Panc1 (cell line): ENCODE results near the gene COP1. TPM values are rescaled to one million over a fixed set of nuclear protein-coding genes. Genes with fewer than 3 reads are reported as not detected.

Experiments
- ATAC-seq: fragments of 200-7000 bp; cut with Tn5 transposase; 2 replicates; pipeline ENCODE4 v1.9.1; 2020; ENCODE audit warnings: mild to moderate bottlenecking, moderate library complexity
- BruUV-seq: library from RNA; stranded (reverse); fragments of 400-500 nt; replicated peaks from 2 replicates; lab custom pipeline; 2021; lab: Mats Ljungman, UMichigan
- CTCF ChIA-PET: fragments of 300-600 bp; sonication (Branson Sonifier 250); formaldehyde crosslinking; loops from one replicate; lab custom pipeline; 2022; ENCODE audit warnings: antibody characterized with exemption; lab: Charles Lee
- POLR2A ChIA-PET: fragments of 300-600 bp; sonication (Branson Sonifier 250); formaldehyde crosslinking; loops from one replicate; lab custom pipeline; 2022; ENCODE audit warnings: antibody characterized with exemption; lab: Charles Lee
- DNase-seq: peaks from one replicate; pipeline ENCODE4 v3.0.0-alpha.2; 2010; ENCODE audit warnings: low read depth, low spot score
- H3K27ac ChIP-seq: 2 replicates; pipeline ENCODE4 v1.5.1; 2011; ENCODE audit warnings: mild to moderate bottlenecking, low read length, inconsistent platforms
- H3K27me3 ChIP-seq: fragments of 200-500 bp; sonication (Bioruptor generic); 2 replicates; pipeline ENCODE4 v1.6.0; 2014; ENCODE audit warnings: low read length, inconsistent platforms; ENCODE audit not compliant: control insufficient read depth, insufficient read depth
- H3K36me3 ChIP-seq: fragments of 200-500 bp; sonication (Bioruptor generic); 2 replicates; pipeline ENCODE4 v1.5.1; 2014; ENCODE audit warnings: inconsistent platforms, mild to moderate bottlenecking, low read length, moderate library complexity; ENCODE audit not compliant: control insufficient read depth, insufficient read depth
- H3K4me1 ChIP-seq: 2 replicates; pipeline ENCODE4 v1.5.1; 2011; ENCODE audit warnings: inconsistent platforms, mild to moderate bottlenecking, low read length, moderate library complexity; ENCODE audit not compliant: control insufficient read depth, insufficient read depth
- H3K4me3 ChIP-seq, 2 experiments: 2 replicates each; pipeline ENCODE4 v1.5.1; 2011 to 2012; ENCODE audit warnings: low read depth in 2 of 2, low read length in 2 of 2, mild to moderate bottlenecking in 2 of 2, inconsistent platforms in 1 of 2, moderate library complexity in 1 of 2
- H3K9me3 ChIP-seq: fragments of 200-500 bp; sonication (Bioruptor generic); 2 replicates; pipeline ENCODE4 v1.5.1; 2014; ENCODE audit warnings: low read depth, mild to moderate bottlenecking, inconsistent platforms, low read length, moderate library complexity; ENCODE audit not compliant: control insufficient read depth, insufficient read depth
- POLR2AphosphoS5 ChIP-seq: IDR thresholded peaks from 2 replicates; pipeline ENCODE4 v1.6.1; 2012; ENCODE audit warnings: mild to moderate bottlenecking, low read depth, low read length, moderate library complexity
- SIN3A ChIP-seq: IDR thresholded peaks from 2 replicates; pipeline ENCODE4 v1.6.1; 2012; ENCODE audit warnings: low read depth, mild to moderate bottlenecking, low read length, moderate library complexity, borderline replicate concordance; ENCODE audit not compliant: insufficient read depth
- TCF7L2 ChIP-seq: IDR thresholded peaks from 2 replicates; pipeline ENCODE4 v1.6.1; 2011; ENCODE audit warnings: mild to moderate bottlenecking, low read depth, low read length, inconsistent platforms
- in situ Hi-C: cut with HindIII; loops from 2 replicates; pipeline ENCODE4 v1.10.0; 2016; ENCODE audit warnings: low sequenced_read_pairs, low pct_unique_long_range_greater_than_20kb
- intact Hi-C: fragments of 100-400 bp; cut with micrococcal nuclease; formaldehyde crosslinking; loops from one replicate; pipeline ENCODE4 v1.10.0; 2022; ENCODE audit not compliant: unreplicated experiment
- total RNA-seq: library from RNA; stranded (reverse); gene quantifications from one replicate; pipeline ENCODE4 v1.2.1, GENCODE V29; 2021; ENCODE audit not compliant: unreplicated experiment
- TF ChIP-seq, protein P1 (sequence below): fragments of 450-650 bp; IDR thresholded peaks from 2 replicates; pipeline ENCODE4 v1.5.1; 2017; ENCODE audit warnings: mild to moderate bottlenecking
- TF ChIP-seq, protein P2 (sequence below), 2 experiments: IDR thresholded peaks; 2 replicates each; pipeline ENCODE4 v1.6.1; 2011 to 2012; ENCODE audit warnings: low read depth in 2 of 2, control low read depth in 1 of 2, low read length in 1 of 2, mild to moderate bottlenecking in 1 of 2, moderate library complexity in 1 of 2; ENCODE audit not compliant: insufficient read depth in 1 of 2

The COP1 gene
- total RNA-seq, 1 experiment from 2014 or later = 36.5 TPM

DNA sequence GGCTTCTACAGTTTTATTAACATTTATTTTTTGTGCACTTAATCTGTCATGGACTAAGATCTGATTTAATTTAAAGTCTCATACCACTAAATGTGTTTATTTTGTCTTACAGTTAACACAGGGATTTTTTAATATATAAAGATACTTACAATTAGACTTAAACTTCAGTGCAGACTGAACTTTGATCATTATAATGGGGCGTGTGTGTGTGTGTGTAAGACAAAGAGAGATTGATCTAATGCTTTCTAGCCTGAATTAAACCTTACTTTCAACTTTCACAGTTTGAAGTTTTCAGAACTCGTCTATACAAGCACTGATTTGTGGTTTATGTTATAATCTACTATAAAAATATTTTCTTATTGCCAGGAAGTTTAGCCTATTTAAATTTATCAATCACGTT is 150.8 kb downstream of the COP1 start:
- Histone ChIP-seq H3K9me3 (no peaks in the 10 kb centered on the region), H3K4me3 (no peak overlapping the region), H3K4me1 (no peaks in the 10 kb centered on the region), H3K36me3 (no peaks in the 10 kb centered on the region), H3K27me3 (no peaks in the 10 kb centered on the region), H3K27ac (no peak overlapping the region)
- in situ Hi-C loops = no loop called here
- ChIA-PET POLR2A (no interaction called here), CTCF (no interaction called here)
- DNase-seq (no peak), ATAC-seq (no peak)
- intact Hi-C loops = no loop called here
- TF ChIP-seq POLR2AphosphoS5 (no peak), SIN3A (no peak), TCF7L2 (no peak)
- TF ChIP-seq, protein P1, sequence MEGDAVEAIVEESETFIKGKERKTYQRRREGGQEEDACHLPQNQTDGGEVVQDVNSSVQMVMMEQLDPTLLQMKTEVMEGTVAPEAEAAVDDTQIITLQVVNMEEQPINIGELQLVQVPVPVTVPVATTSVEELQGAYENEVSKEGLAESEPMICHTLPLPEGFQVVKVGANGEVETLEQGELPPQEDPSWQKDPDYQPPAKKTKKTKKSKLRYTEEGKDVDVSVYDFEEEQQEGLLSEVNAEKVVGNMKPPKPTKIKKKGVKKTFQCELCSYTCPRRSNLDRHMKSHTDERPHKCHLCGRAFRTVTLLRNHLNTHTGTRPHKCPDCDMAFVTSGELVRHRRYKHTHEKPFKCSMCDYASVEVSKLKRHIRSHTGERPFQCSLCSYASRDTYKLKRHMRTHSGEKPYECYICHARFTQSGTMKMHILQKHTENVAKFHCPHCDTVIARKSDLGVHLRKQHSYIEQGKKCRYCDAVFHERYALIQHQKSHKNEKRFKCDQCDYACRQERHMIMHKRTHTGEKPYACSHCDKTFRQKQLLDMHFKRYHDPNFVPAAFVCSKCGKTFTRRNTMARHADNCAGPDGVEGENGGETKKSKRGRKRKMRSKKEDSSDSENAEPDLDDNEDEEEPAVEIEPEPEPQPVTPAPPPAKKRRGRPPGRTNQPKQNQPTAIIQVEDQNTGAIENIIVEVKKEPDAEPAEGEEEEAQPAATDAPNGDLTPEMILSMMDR = no peak
- TF ChIP-seq, protein P2, sequence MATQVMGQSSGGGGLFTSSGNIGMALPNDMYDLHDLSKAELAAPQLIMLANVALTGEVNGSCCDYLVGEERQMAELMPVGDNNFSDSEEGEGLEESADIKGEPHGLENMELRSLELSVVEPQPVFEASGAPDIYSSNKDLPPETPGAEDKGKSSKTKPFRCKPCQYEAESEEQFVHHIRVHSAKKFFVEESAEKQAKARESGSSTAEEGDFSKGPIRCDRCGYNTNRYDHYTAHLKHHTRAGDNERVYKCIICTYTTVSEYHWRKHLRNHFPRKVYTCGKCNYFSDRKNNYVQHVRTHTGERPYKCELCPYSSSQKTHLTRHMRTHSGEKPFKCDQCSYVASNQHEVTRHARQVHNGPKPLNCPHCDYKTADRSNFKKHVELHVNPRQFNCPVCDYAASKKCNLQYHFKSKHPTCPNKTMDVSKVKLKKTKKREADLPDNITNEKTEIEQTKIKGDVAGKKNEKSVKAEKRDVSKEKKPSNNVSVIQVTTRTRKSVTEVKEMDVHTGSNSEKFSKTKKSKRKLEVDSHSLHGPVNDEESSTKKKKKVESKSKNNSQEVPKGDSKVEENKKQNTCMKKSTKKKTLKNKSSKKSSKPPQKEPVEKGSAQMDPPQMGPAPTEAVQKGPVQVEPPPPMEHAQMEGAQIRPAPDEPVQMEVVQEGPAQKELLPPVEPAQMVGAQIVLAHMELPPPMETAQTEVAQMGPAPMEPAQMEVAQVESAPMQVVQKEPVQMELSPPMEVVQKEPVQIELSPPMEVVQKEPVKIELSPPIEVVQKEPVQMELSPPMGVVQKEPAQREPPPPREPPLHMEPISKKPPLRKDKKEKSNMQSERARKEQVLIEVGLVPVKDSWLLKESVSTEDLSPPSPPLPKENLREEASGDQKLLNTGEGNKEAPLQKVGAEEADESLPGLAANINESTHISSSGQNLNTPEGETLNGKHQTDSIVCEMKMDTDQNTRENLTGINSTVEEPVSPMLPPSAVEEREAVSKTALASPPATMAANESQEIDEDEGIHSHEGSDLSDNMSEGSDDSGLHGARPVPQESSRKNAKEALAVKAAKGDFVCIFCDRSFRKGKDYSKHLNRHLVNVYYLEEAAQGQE (IDR thresholded peaks at IDR 0.05; ENCODE audit: insufficient read depth in 1 of 2, low read depth in 2 of 2, low read length in 1 of 2) = no peak
- BruUV-seq = no TSS peak

DNA sequence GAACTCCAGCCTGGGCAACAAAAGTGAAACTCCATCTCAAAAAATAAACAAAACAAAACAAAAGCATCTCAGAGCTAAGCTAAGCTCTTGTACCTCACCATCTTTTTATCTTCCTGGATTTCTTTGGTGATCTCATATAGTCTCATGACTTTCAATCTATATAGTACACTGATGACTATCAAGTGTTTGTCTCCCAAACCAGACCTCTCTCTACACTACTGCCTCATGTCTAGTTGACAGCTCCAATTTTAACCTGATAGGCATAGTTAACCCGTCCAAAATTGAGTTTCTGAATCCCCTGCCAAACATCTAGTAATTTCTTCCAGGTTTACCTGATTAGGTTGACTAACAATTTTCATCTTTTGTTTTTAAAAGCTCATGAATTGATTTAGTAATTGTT is 151.7 kb downstream of the COP1 start:
- CTCF ChIA-PET = no interaction called here
- DNase-seq = no peak
- in situ Hi-C loops = no loop called here

More for the DNA sequence above, 151.7 kb downstream of the COP1 start:
- TF ChIP-seq, protein P2 (IDR thresholded peaks at IDR 0.05; ENCODE audit: insufficient read depth in 1 of 2, low read depth in 2 of 2, low read length in 1 of 2) = no peak
- no peak for TF ChIP-seq TCF7L2
- TF ChIP-seq SIN3A = no peak
- TF ChIP-seq, protein P1 = no peak
- TF ChIP-seq POLR2AphosphoS5 = no peak
- no peak for ATAC-seq
- intact Hi-C loops = no loop called here
- Histone ChIP-seq H3K9me3 (no peaks in the 10 kb centered on the region), H3K27me3 (no peaks in the 10 kb centered on the region), H3K4me1 (no peaks in the 10 kb centered on the region), H3K36me3 (no peaks in the 10 kb centered on the region), H3K4me3 (no peak overlapping the region), H3K27ac (no peak overlapping the region)
- BruUV-seq = no TSS peak
- POLR2A ChIA-PET = interaction anchor here (0.6 kb wide), 1 partner anchor 164 kb away, joined by 3 read pairs; no protein-coding TSS in a partner anchor
